HCT116 (cell line): ENCODE results near the gene KANK4. TPM values are rescaled to one million over a fixed set of nuclear protein-coding genes. Genes with fewer than 3 reads are reported as not detected.

Experiments used
- ATAC-seq: fragments of 200-7000 bp; cut with Tn5 transposase; 2 replicates; pipeline ENCODE4 v1.9.1; 2020; ENCODE audit warnings: mild to moderate bottlenecking, moderate library complexity
- BruUV-seq: library from RNA; stranded (reverse); fragments of 400-500 nt; replicated peaks from 2 replicates; lab custom pipeline; 2021; lab: Mats Ljungman, UMichigan
- CTCF ChIA-PET: fragments of 300-600 bp; sonication (Branson Sonifier 250); formaldehyde crosslinking; loops from one replicate; lab custom pipeline; 2021; ENCODE audit warnings: antibody characterized with exemption; lab: Charles Lee
- POLR2A ChIA-PET: fragments of 300-600, 350-600 bp; sonication (Branson Sonifier 250); formaldehyde crosslinking; loops from one replicate; lab custom pipeline; 2021; ENCODE audit warnings: antibody characterized with exemption; lab: Charles Lee
- RAD21 ChIA-PET, 2 experiments: fragments of 300-600 bp; sonication (Branson Sonifier 250); formaldehyde crosslinking; loops; one replicate each; lab custom pipeline; 2023; ENCODE audit warnings: low total read pairs in 2 of 2; ENCODE audit not compliant: uncharacterized antibody in 2 of 2, unreplicated experiment in 2 of 2, low non-redundant PET in 1 of 2; lab: Charles Lee
- DNase-seq: peaks from one replicate; pipeline ENCODE4 v3.0.0-alpha.2; 2010; ENCODE audit warnings: low read depth, low spot score
- H2AFZ ChIP-seq: fragments of 200-600 bp; shearing (Covaris generic), sonication (generic); 2 replicates; pipeline ENCODE4 v1.6.1; 2017; ENCODE audit warnings: low read depth, mixed run types, mixed read lengths, antibody characterized with exemption, low read length; ENCODE audit not compliant: poor library complexity, severe bottlenecking
- H3K27ac ChIP-seq: 2 replicates; pipeline ENCODE4 v1.5.1; 2012; ENCODE audit warnings: low read depth, low read length
- H3K27me3 ChIP-seq: fragments of 200-600 bp; sonication (generic); 2 replicates; pipeline ENCODE4 v1.6.1; 2016; ENCODE audit warnings: mixed run types, low read length, mixed read lengths; ENCODE audit not compliant: insufficient read depth
- H3K36me3 ChIP-seq, 2 experiments: fragments of 200-500 bp in 1 of 2; fragments of 200-600 bp in 1 of 2; sonication (Bioruptor generic) in 1 of 2; sonication (generic) in 1 of 2; 2 replicates each; pipeline versions ENCODE4 v1.5.1 to v1.6.1; 2014 to 2016; ENCODE audit warnings: low read length in 2 of 2, inconsistent platforms in 1 of 2, mixed read lengths in 1 of 2, mixed run types in 1 of 2; ENCODE audit not compliant: insufficient read depth in 2 of 2, control insufficient read depth in 1 of 2
- H3K4me1 ChIP-seq, 2 experiments: fragments of 200-600 bp in 1 of 2; sonication (generic) in 1 of 2; 2 replicates each; pipeline versions ENCODE4 v1.5.1 to v1.6.1; 2012 to 2017; ENCODE audit warnings: low read length in 2 of 2, inconsistent platforms in 1 of 2, mild to moderate bottlenecking in 1 of 2, mixed read lengths in 1 of 2, mixed run types in 1 of 2, moderate library complexity in 1 of 2; ENCODE audit not compliant: insufficient read depth in 2 of 2, control insufficient read depth in 1 of 2
- H3K4me2 ChIP-seq: fragments of 200-600 bp; sonication (generic); 2 replicates; pipeline ENCODE4 v1.6.1; 2017; ENCODE audit warnings: mixed run types, low read length, mixed read lengths
- H3K4me3 ChIP-seq, 2 experiments: fragments of 200-600 bp in 1 of 2; sonication (generic) in 1 of 2; replicated peaks in 1 of 2; 2 replicates each; pipeline ENCODE4 v1.5.1; 2011 to 2016; ENCODE audit warnings: low read length in 2 of 2, control low read depth in 1 of 2, low read depth in 1 of 2, mild to moderate bottlenecking in 1 of 2, mixed read lengths in 1 of 2, mixed run types in 1 of 2
- H3K79me2 ChIP-seq: fragments of 200-600 bp; sonication (generic); 2 replicates; pipeline ENCODE4 v1.6.1; 2017; ENCODE audit warnings: mild to moderate bottlenecking, mixed run types, low read length, moderate library complexity, mixed read lengths; ENCODE audit not compliant: insufficient read depth
- H3K9ac ChIP-seq: fragments of 200-600 bp; sonication (generic); 2 replicates; pipeline ENCODE4 v1.6.1; 2016; ENCODE audit warnings: low read length, mixed read lengths
- H3K9me2 ChIP-seq: fragments of 200-600 bp; sonication (generic), shearing (Covaris generic); 2 replicates; pipeline ENCODE4 v1.6.1; 2017; ENCODE audit warnings: mixed run types, mild to moderate bottlenecking, moderate library complexity; ENCODE audit not compliant: insufficient read depth
- H3K9me3 ChIP-seq, 2 experiments: fragments of 200-500 bp in 1 of 2; fragments of 200-600 bp in 1 of 2; sonication (Bioruptor generic) in 1 of 2; sonication (generic) in 1 of 2; 2 replicates each; pipeline ENCODE4 v1.6.1; 2014 to 2017; ENCODE audit warnings: low read length in 2 of 2, mixed read lengths in 2 of 2, inconsistent platforms in 1 of 2, low read depth in 1 of 2, mild to moderate bottlenecking in 1 of 2, mixed run types in 1 of 2, moderate library complexity in 1 of 2; ENCODE audit not compliant: control insufficient read depth in 1 of 2, insufficient read depth in 1 of 2
- H4K20me1 ChIP-seq: fragments of 200-600 bp; sonication (generic), shearing (Covaris generic); 2 replicates; pipeline ENCODE4 v1.6.1; 2017; ENCODE audit warnings: mixed run types, mild to moderate bottlenecking, moderate library complexity; ENCODE audit not compliant: insufficient read depth
- ATF3 ChIP-seq: IDR thresholded peaks from 2 replicates; pipeline ENCODE4 v1.6.1; 2012
- CBX3 ChIP-seq: IDR thresholded peaks from 2 replicates; pipeline ENCODE4 v1.6.1; 2012; ENCODE audit warnings: low read depth
- CEBPB ChIP-seq: IDR thresholded peaks from 2 replicates; pipeline ENCODE4 v1.6.1; 2012; ENCODE audit warnings: low read depth
- CTCF ChIP-seq, 3 experiments: fragments of 200-600 bp in 1 of 3; sonication (generic) in 1 of 3; IDR thresholded peaks in 2 of 3; conservative IDR thresholded peaks in 1 of 3; 2 replicates each; pipeline ENCODE4 v1.5.1; 2012 to 2017; ENCODE audit warnings: low read depth in 2 of 3, low read length in 2 of 3, antibody characterized with exemption in 1 of 3, borderline replicate concordance in 1 of 3, control low read depth in 1 of 3, mild to moderate bottlenecking in 1 of 3, mixed read lengths in 1 of 3, mixed run types in 1 of 3, moderate library complexity in 1 of 3; ENCODE audit not compliant: insufficient read depth in 1 of 3
- EZH2phosphoT487 ChIP-seq: fragments of 200-600 bp; IDR thresholded peaks from 2 replicates; pipeline ENCODE4 v1.6.1; 2018; ENCODE audit warnings: antibody characterized with exemption, borderline replicate concordance
- FOSL1 ChIP-seq: IDR thresholded peaks from 2 replicates; pipeline ENCODE4 v1.6.1; 2012; ENCODE audit warnings: low read depth
- JUND ChIP-seq: IDR thresholded peaks from 2 replicates; pipeline ENCODE4 v1.6.1; 2012
- MAX ChIP-seq: IDR thresholded peaks from 2 replicates; pipeline ENCODE4 v1.6.1; 2012
- POLR2AphosphoS5 ChIP-seq: IDR thresholded peaks from 2 replicates; pipeline ENCODE4 v1.6.1; 2011; ENCODE audit warnings: mild to moderate bottlenecking, low read depth, low read length, moderate library complexity
- RAD21 ChIP-seq: IDR thresholded peaks from 2 replicates; pipeline ENCODE4 v1.6.1; 2012; ENCODE audit warnings: low read depth, mild to moderate bottlenecking
- SRF ChIP-seq: IDR thresholded peaks from 2 replicates; pipeline ENCODE4 v1.6.1; 2012; ENCODE audit warnings: low read depth
- ZBTB33 ChIP-seq: IDR thresholded peaks from 2 replicates; pipeline ENCODE4 v1.6.1; 2011; ENCODE audit warnings: mild to moderate bottlenecking, low read length, moderate library complexity; ENCODE audit not compliant: insufficient replicate concordance; ENCODE audit errors: extremely low read depth
- intact Hi-C: fragments of 100-400 bp; cut with micrococcal nuclease; formaldehyde crosslinking; loops from 2 replicates; pipeline ENCODE4 v1.10.0; 2022
- total RNA-seq: library from RNA; stranded (reverse); gene quantifications from one replicate; pipeline ENCODE4 v1.2.1, GENCODE V29; 2021; ENCODE audit not compliant: unreplicated experiment

KANK4 gene
- total RNA-seq, 1 experiment from 2014 or later = not detected

GRCh38 chr1:62285984-62286785 lies 33.0 kb downstream of the KANK4 start:
- no peak overlapping the region for H3K9ac ChIP-seq
- TF ChIP-seq CBX3 (no peak), CTCF (IDR thresholded peaks at IDR 0.05 in 2 of 3, conservative IDR thresholded peaks at IDR 0.05 in 1 of 3; ENCODE audit: borderline replicate concordance in 1 of 3, insufficient read depth in 1 of 3, low read depth in 2 of 3, low read length in 2 of 3) (no peak), ATF3 (no peak), POLR2AphosphoS5 (no peak)
- TF ChIP-seq, all 23 proteins: peak for 0
- Histone ChIP-seq H3K4me1 (no peaks in the 10 kb centered on the region), H3K9me2 (no peaks in the 10 kb centered on the region), H3K36me3 (no peaks in the 10 kb centered on the region), H3K9me3 (no peaks in the 10 kb centered on the region), H3K4me2 (no peak overlapping the region), H2AFZ (no peak overlapping the region), H4K20me1 (no peaks in the 10 kb centered on the region), H3K27ac (no peak overlapping the region), H3K4me3 (no peak overlapping the region), H3K27me3 (peaks cover 48% of the 10 kb centered on the region), H3K79me2 (no peaks in the 10 kb centered on the region)
- ChIA-PET POLR2A (no interaction called here), CTCF (no interaction called here), RAD21 (no interaction called here)
- BruUV-seq = no TSS peak
- intact Hi-C loops = no loop called here
- no peak for DNase-seq
- ATAC-seq = no peak

GRCh38 chr1:62285440-62285839 lies 33.8 kb downstream of the KANK4 start:
- Histone ChIP-seq H2AFZ (no peak overlapping the region), H3K36me3 (no peaks in the 10 kb centered on the region), H3K4me1 (no peaks in the 10 kb centered on the region), H3K4me2 (no peak overlapping the region), H3K9me2 (no peaks in the 10 kb centered on the region), H3K27me3 (peaks cover 48% of the 10 kb centered on the region), H3K9ac (no peak overlapping the region), H4K20me1 (no peaks in the 10 kb centered on the region), H3K27ac (no peak overlapping the region), H3K4me3 (no peak overlapping the region), H3K79me2 (no peaks in the 10 kb centered on the region), H3K9me3 (no peaks in the 10 kb centered on the region)
- POLR2A ChIA-PET = no interaction called here
- intact Hi-C loops = no loop called here
- TF ChIP-seq FOSL1 (no peak), EZH2phosphoT487 (no peak), CBX3 (no peak), ZBTB33 (no peak), JUND (no peak), SRF (no peak), MAX (no peak), RAD21 (no peak), CEBPB (no peak)
- no TSS peak for BruUV-seq
- ATAC-seq (no peak), DNase-seq (no peak)
- RAD21 ChIA-PET = no interaction called here
- CTCF ChIA-PET = interaction anchor here (2.2 kb wide), 1 partner anchor 9 kb away, joined by 6 read pairs; no protein-coding TSS in a partner anchor
